GM18502 (cell line): Measurements from ENCODE around the gene ESYT2.

Experiments used
- ATAC-seq: cut with Tn5 transposase; IDR thresholded peaks from one replicate; pipeline ENCODE4 v1.9.1; 2021; ENCODE audit warnings: mild to moderate bottlenecking; ENCODE audit not compliant: unreplicated experiment, poor library complexity

The ESYT2 gene

DNA sequence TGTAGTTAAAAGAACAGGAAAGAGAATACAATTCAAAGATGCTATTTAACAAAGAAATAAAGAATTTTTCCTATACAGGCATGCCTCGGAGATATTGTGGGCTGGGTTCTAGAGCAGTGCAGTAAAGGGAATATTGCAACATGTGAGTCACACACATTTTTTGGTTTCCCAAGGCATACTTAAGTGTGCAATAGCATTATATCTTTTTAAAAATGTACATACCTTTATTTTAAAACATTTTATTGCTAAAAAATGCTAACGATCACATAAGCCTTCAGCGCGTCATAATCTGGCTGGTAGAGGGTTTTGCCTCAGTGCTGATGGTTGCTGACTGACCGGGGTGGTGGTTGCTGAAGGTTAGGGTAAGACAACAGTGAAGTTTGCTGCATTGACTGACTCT is 54.4 kb downstream of the ESYT2 start:
- ATAC-seq = no peak

DNA sequence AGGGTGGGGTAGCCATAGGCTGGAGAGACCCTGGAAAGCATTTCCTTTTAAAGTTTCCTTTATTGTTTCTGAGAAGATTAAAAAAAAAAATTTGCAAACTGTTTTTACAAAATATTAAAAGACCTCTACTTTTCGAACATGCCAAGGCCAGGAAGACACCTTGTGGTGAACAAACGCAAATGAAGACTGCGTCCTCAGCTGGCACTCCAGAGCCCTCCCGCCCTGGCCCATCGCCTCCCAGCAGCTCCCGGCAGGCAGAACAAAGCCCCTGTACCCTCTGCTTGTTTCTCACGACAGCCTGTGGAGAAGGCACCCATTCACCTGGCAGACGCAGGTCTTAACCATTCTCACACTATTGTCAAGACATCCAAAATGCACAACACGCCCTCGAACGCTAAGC is 56.4 kb downstream of the ESYT2 start:
- ATAC-seq = no peak

DNA sequence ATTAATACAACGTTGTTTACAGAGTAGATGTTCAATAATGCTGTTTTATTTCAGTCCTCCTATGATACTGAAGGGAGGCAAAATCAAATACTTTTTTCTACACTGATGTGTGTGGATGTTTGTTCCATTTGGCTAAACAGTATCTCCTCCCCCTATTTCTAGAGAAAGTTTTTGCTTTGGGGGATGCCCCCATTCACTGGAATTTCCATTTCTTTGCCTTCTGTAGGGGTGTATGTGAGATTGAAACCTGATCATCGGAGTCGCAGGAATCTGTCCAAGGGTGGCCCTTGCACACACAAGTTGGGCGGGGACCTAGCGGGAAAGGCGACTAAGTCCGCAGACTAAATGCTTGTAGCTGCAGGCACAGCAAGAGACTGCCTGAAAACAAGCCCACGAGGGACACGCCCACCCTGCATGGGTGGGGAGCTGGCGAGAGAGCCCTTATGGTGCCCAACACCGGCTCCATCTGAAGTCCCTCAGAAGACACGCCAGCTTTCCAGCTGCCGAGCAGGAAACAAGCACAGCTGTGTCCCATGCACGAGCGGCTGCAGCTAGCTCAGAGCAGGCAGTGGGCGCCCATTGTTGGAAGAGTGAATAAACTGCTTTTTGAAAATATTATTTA is 58.0 kb downstream of the ESYT2 start:
- ATAC-seq = no peak

DNA sequence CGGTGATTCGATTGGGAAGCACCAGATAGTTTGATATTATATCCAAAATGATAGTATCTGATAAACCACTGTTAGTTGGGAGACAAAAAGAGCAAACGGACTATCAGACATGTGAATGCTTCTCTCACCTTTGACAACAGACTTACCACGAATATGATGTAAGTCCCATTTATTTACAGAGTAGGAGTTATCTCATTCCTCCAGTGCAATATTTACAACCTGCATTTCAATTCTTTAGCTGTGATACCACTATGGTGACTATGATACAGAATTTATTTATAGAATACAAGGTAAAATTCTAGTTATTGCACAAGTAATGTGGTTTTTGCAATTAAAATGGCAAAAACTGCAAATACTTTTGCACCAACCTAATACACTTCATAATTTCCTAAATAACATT is 61.6 kb downstream of the ESYT2 start:
- no peak for ATAC-seq

DNA sequence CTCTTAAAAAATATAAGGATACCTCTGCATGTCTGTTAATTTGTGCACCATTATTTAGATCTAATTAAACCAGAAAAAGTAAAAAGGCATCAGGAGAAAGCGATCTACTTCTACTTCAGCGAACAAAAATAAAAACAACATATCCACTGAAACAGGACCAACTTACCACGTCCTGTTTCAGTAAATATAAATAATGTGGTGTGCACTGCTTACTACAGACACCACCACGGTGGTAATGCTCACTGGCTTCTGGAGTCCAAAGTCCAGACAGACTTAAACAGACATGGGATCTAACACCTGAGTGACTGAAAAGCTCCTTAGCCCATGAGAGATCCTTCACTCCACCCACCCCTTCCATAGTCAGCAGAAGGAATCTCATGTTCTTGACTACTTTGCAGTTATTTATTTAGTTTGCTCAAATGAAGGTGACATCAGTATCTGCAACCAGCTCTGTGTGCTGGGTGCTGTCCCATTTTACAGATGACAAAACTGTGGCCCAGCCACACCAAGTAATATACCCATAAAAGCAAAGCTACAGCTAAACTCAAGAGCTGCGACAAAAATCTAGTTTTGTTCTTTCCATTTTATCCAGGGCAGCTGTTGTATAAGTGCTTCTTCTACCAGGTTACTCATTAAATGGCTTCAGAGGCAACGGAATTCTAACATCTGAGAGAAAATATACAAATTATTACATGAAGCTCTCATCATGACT is 62.6 kb downstream of the ESYT2 start:
- ATAC-seq = no peak

DNA sequence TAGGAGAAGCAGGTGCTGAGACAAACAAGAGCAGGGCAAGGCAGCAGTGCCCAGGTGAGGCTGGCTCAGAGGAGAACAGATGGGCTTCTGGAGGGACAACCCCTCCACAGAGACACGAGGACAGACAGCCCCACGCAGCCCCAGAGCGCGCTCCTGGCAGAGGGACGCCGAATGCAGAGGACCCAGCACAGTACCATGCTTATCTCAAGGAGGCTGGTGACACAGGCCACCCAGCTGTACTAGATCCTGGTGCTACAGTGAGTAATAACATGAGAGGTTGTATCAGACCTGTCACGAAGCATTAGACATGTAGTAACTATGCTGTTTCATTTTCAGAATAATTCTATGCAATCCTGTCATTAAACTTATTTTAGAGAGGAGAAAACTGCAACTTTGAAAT is 64.3 kb downstream of the ESYT2 start:
- no peak for ATAC-seq

DNA sequence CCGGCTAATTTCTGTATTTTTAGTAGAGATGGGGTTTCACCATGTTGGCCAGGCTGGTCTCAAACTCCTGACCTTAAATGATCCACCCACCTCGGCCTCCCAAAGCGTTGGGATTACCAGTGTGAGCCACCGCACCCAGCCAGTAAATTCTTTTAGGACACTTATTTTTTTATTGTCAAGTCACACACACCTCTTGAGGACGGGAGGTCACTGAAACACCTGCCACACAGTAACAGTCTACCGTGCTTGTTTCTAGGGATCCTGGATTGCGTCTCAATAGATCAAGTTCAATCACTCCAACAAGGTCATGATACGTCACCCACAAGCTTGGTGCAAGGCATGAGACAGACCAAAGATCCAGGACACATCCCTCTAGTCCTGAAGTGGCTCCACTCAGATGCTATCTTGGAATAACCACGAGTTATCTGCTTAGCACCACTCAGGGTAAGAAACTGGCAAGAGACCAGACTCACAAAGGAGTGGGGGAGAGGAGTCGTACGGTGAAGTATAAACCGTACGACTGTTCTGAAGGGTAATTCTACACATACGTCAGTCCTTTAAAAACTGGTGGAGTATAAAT is 65.8 kb downstream of the ESYT2 start:
- ATAC-seq = no peak

DNA sequence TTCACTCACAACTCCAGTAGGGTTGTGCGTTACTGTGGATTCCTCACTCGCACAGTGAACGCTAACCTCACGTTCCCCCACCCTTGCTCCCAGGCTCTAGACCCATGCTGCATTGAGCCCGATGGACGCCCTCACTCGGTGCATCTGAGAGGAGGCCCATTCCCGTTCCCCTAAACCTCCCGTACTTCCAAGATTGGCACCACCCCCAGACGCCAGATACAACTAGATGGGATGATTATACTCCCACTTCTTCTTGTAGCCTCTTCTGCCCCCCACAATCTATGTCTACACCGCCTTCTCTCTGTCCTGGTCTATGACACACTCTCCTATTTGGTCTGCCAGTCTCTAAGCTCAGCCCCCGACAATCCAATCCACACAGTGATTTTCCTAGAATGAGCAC is 67.4 kb downstream of the ESYT2 start:
- ATAC-seq = no peak

DNA sequence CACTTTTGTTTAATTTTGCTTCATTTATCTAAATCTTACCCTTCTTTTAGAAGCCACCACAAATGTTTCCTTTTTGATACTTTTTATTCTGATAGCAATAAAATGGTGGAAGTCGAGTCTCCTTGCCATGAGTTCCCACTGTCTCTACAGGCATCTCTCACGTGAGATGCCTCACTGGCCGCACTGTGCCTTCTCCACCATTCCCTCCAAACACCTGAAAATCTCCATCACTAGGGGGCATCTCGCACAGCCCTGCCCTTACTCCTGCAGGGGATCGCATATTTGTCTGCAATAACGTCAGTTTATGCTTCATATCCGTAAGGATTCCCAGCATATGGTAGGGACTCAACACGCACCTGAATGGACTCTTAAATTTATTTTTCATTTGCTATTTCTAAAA is 68.4 kb downstream of the ESYT2 start:
- no peak for ATAC-seq

DNA sequence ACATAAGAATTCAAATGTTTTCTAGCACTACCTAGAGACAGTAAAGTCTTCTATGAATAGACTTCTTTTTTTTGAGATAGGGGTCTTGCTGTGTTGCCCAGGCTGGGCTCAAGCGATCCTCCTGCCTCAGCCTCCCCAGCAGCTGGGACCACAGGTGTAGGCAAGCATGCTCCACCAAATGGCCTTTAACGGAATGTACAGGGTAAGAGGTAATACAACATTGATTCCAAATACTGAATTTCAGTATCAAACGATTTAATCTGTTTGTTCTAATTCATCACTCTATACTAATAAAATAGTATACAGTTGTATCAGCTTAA is 68.9 kb downstream of the ESYT2 start:
- ATAC-seq = no peak

DNA sequence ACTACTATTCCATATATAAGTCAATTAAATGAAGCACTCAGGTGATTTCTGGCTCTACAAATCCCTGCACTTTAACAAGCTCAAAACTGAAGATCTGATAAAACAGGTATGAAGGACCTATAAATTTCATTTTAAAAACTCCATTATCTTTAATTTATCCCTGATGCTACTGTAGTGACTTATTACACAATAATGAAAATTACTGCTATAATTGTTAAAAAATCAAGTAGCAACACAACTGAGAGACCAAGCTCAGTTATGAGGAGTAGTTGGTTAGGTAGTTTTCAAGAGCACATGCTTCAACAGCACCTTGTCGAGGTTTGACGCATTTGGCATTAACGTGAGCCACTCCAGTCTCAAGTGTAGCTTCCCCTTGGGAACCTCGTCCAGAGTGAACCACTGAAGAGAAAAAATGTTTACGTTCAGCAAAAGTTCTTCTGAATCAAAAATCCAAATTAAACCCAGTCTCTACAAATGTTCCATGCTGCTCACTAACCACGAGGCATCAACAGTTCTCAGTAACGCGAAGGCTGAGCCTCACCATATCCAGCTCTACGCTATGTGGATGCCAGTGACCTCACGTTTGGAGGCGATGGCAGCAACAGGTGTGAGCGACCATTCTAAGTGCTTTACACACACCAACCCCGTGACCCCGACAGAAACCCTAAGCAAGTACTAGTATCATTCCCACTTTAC is 69.4 kb downstream of the ESYT2 start:
- ATAC-seq = no peak

DNA sequence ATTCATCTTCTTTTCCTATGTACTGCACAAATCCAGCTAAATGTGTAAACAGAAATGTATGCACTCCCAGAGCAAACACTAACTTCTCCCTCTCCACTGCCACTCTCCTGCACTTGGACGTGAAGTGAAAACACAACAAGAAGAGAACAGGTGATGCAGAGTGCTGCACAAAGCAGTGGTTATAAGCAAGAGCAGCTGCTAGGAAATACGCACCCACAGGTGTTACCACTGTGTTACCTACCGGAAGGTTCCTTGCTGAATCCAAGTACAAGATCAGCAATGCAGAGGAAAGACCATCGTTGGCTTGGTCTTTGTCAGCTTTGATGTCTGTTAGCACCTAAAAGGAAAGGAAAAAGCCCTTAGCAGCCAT is 70.1 kb downstream of the ESYT2 start:
- ATAC-seq = no peak

DNA sequence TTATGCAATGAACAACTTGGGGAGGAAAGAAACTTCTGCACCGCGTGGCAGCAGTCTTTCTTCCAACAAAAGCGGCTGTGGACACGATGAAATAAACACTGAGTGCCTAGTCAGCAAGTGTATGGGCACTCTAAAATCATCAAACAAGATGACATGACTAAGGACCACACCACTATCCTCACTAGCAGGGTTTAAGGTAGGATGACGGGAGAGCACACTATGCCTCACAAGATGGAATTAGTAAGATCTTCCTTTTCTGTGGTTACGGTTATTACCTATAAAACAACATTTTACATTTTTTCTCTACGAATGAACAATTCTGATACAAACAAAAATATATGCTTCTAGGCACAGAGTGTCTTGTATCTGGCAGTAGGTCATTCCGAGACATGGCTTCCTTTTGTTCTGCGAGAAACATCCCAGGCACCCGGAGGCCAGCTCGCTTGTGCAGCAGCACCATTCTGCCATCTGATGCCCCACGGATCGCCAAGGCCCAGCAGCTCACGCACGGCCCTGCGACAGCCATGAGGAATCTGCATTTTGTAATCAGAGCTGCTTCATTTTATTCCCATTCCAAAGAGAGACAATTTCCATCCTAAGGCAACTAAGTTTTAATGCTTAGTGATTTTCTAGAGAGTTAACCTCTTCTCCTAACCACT is 70.6 kb downstream of the ESYT2 start:
- no peak for ATAC-seq

DNA sequence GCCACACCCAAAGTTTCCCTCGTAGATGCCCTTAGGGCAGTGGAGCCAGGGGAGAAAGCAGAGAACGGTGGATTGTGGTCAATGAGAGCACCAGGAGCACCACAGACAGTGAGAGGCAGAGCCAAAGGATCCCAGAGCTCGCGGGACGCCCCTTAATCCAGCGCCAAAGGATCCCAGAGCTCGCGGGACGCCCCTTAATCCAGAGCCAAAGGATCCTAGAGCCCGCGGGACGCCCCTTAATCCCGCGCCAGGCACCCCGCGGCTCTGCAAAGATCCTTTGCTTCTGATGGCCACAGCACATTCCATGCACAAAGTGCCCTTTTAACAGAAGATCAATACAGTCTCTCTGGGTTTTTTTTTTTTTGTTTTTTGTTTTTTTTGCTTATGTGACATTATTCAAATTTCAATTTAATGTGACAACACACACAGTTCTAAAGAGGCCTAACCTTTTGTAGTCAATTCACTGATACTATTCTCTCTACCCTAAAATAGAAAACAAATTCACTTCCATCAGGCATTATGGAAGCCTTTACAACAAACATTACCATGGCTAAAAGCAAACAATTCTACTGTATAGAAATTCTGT is 71.8 kb downstream of the ESYT2 start:
- no peak for ATAC-seq

DNA sequence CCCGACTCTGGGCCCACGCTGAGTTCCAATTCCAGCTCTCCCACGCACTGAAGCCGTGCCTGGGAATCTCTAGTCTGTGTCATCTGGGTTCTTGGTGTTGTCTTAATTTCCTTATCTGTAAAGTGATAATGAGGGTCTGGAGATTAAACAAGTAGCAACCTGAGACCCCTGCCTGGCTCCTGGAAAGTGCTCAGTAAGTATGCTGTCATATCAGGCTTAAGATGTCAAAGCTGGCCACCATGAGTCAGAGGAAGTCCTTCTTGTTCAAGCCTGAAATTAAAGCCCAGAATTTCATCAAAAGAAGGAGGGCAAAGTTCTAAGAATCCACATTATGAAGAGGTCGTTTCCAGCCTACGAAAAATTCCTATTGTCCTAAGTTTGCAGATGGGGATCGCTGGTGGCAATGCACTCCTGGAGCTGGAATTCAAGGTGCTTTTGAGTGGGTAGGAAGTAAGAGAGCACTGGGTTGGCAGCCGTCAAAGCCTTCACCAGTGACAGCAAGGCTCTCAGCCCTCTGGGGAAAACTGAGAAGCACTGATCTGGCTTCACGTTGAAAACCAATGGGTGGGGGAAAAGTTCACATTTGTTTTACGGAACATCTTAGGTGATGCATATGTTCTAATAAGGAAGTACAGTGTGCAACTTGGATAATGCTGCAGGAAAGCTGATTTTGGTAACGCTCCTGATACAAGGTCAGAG is 74.4 kb downstream of the ESYT2 start:
- ATAC-seq = no peak

DNA sequence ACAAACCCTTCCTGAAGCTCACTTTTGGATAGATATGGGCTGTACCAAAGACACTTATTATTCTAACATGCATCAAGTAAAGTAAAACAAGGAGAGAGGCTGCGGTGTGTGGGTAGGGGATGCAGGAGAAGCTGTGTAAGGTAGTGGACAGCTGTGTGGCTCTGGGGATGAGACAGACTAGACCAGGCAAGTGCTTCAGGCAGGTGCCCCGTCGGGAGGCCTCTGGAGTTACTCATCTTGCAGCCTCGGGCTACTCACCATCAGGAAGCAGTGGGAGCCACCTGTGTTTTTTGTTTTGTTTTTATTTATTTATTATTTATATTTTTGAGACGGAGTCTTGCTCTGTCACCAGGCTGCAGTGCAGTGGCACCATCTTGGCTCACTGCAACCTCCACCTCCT is 75.4 kb downstream of the ESYT2 start:
- no peak for ATAC-seq

DNA sequence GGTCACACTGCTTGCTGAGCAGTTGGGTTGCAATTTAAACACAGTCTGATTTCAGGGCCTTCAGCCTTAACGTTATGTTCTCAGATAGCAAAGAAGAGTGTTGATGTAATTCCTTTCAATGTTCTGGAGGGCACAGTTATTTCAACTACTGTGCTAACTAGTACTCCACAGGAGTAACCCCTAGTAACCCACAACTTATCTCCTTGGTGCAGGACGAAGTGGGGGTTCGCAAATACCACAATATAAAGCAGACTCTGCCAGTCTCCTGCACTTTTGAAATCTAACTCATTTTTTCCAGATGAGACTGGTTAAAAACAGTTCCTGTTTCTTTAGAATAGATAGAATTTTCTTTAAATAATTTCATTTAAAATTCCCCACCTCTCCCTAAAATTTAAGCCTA is 77.6 kb downstream of the ESYT2 start:
- no peak for ATAC-seq

DNA sequence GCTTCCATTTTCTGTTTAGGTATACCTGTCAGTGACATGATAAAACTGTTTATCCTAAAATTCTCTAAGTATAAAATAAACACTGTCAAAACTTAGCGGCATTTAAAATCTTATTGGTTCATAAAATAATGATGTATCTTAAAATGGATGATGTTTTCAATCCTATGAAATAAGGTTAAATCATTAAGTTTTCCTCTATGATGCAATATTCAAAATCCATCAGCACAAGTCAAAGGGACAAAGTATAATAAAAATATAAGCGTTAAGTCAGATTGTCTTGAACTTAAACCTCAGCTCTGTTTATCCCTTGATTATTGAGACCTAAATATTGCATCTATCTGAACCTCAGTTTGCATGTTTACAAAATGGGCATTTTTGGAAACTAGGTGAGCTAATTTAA is 78.1 kb downstream of the ESYT2 start:
- no peak for ATAC-seq

DNA sequence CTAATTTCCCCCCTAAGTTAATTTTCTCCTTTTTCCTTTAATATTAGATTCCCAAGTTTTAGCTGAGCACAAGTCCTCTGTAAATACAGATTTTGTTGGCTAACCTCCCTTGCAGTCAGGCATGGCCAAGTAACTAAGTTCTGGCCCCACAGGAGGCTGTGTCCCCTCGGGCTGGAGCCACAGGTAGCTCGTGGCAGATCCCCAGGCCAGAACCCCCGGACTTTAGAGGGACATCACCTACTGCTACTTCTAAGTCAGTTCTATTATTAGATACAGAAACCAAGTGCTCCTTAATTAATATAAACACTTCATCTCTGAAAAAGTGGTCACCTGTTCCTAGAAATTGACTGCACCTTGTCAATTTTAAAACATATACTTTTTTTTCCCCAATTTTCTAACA is 78.6 kb downstream of the ESYT2 start:
- no peak for ATAC-seq

DNA sequence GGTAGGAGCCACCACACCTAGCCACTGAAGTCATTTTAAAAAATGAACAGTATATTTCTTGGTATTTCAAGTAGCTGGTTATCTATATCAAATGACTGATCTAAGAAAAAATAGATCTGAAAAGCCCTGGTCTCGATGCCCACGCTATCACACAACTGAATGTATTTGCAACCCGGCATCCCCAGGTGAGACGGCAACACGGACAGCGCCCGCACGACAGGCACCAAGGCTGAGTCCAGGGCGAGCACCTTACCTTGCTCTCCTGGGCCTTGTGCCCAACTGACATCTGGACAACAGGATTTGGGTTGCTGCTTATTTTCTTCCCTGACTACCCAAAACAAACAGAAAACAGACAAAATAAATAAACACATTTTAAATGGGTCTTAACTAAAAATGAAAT is 79.9 kb downstream of the ESYT2 start:
- ATAC-seq = no peak
